ENCODE measurements around the gene SPNS3. TPM values are rescaled to one million over a fixed set of nuclear protein-coding genes. Genes with fewer than 3 reads are reported as not detected.
A peak's percentile ranks its signal among the peaks of the same experiment; 100 is the strongest.

SPNS3 gene
- total RNA-seq, 2 experiments from 2014 or later, result 11.7 to 14.3 TPM

GRCh38 chr17:4475001-4475400, 41.3 kb downstream of the SPNS3 start:
- Mint-ChIP-seq H3K9me3 (no peaks in the 10 kb centered on the region), H3K4me1 (peaks cover 4% of the 10 kb centered on the region), H3K27ac (no peak overlapping the region), H3K27me3 (no peaks in the 10 kb centered on the region), H3K4me3 (no peak overlapping the region), H3K36me3 (no peaks in the 10 kb centered on the region)
- no peak for DNase-seq

- no peak overlapping the region for H3K4me3 Mint-ChIP-seq
- no peaks in the 10 kb centered on the region for H3K36me3 Mint-ChIP-seq
- no peaks in the 10 kb centered on the region for H3K27me3 Mint-ChIP-seq
- DNase-seq, result no peak
- no peaks in the 10 kb centered on the region for H3K9me3 Mint-ChIP-seq
- H3K27ac Mint-ChIP-seq, result no peak overlapping the region
- H3K4me1 Mint-ChIP-seq, result peaks cover 4% of the 10 kb centered on the region
These were observed 41.7 kb downstream of the SPNS3 start for GRCh38 chr17:4475463-4475862.

DNA sequence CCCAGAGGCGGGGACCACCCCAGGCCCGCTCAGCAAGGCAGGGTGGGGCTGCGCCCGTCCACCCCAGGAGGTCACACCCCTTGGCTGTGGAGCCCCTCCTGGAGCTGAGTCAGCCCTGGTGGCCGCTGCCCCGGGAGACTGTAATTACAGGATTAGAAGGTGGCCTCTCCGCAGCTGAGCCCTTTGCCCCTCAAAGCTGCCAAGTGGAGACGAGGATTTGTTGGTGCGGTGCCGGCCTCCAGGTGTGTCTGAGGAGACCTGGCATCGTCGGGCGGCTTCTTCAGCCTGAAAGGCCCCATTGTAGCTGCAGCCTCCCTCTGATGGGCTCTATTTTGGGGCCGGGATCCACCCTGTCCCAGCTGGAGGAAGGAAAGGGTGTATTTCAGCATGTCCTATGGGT, 42.3 kb downstream of the SPNS3 start:
- DNase-seq, result no peak
- Mint-ChIP-seq H3K9me3 (no peaks in the 10 kb centered on the region), H3K4me3 (no peak overlapping the region), H3K27ac (no peak overlapping the region), H3K27me3 (no peaks in the 10 kb centered on the region), H3K4me1 (peaks cover 8% of the 10 kb centered on the region), H3K36me3 (no peaks in the 10 kb centered on the region)

GRCh38 chr17:4476511-4477070, 42.9 kb downstream of the SPNS3 start:
- no peak overlapping the region for H3K4me3 Mint-ChIP-seq

DNA sequence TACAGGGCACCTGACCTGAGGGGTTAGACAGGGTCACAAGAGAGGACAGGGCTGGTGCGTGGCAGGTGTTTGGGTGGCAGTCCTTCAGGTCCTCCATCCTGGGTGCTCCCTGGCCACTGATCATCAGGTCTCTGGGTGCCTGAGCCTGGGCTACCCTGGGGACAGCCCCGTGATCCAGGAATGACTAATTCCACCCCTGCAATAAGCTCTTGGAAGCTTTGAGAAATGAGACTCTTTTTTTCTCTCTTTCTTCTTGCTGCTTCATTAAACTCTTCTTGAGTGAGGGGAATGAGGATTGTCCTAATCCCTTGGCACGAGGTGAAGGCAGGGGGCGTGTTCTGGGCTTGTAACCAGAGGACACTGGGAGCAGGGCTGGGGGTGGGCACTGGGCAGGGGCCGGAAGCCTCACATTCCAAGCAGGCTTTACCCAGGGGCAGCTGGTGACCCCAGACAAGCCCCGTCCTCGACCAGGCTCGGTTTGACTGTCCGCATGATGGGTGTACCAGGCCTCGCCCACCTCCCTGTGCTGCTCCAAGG, 43.6 kb downstream of the SPNS3 start:
- DNase-seq, result no peak
- Mint-ChIP-seq H3K4me1 (peaks cover 16% of the 10 kb centered on the region), H3K9me3 (no peaks in the 10 kb centered on the region), H3K4me3 (no peak overlapping the region), H3K36me3 (peaks cover 4% of the 10 kb centered on the region), H3K27me3 (no peaks in the 10 kb centered on the region), H3K27ac (no peak overlapping the region)

More at GRCh38 chr17:4476511-4477070, 42.9 kb downstream of the SPNS3 start:
- Mint-ChIP-seq H3K4me1 (peaks cover 14% of the 10 kb centered on the region), H3K27ac (no peak overlapping the region), H3K9me3 (no peaks in the 10 kb centered on the region), H3K27me3 (no peaks in the 10 kb centered on the region), H3K36me3 (peaks cover 4% of the 10 kb centered on the region)
- DNase-seq, result no peak

DNA sequence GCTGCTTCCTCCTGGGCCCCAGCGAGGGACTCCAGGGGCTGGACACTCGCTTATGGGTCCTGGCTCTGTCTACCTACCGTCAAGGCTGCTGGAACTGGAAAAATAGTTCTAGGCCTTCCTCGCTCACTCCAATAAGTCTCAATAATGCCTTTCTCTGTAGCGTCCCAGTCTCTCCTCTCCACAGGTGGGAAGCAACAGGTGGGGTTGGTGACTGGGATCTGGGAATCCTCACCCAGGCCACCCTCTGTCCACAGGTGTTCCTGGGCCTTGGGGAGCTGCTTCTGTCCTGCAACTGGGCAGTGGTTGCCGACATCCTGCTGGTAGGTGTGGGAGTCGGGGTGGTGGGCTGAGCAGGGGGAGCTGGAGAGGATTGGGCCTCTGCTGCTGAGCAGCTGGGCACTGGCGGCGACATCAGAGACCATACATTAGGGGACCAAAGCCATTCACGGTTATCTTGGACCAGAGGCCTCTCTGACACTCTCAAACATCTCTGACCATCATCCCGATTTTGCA, 44.6 kb downstream of the SPNS3 start:
- H3K4me1 Mint-ChIP-seq, result peaks cover 21% of the 10 kb centered on the region
- DNase-seq, result no peak
- H3K36me3 Mint-ChIP-seq, result peaks cover 7% of the 10 kb centered on the region
- H3K27me3 Mint-ChIP-seq, result no peaks in the 10 kb centered on the region
- H3K4me3 Mint-ChIP-seq, result no peak overlapping the region
- no peaks in the 10 kb centered on the region for H3K9me3 Mint-ChIP-seq
- no peak overlapping the region for H3K27ac Mint-ChIP-seq

DNA sequence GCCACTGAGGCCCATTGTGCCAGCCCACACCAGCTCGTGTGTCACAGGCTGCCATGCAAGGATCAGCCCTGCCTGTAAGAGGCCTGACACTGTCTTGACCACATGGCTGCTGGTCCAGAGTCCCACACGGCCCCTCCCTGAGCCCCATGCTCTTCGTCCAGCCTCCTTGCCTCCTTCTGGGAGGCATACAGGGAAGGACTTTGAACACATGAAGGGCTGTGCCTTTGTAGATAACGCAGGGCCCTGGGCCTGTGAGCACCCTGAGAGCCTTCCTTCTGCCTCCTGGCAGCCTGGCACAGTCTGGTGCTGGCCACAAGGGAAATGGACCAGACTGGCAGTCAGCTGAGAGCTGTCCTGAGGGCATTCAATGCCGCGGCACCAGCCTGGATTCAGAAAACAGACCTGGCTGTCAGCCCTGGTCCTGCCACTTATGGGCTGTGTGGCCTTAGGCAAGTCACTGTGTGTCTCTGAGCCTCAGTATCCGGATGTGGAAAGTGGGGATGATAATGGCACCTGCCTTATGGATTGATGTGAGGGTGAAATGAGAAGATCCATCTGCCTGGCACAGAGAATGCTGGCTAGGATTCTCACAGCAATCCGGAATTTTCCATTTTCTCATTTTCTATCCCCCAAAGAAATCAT, 45.7 kb downstream of the SPNS3 start:
- Mint-ChIP-seq H3K36me3 (peaks cover 7% of the 10 kb centered on the region), H3K27ac (no peak overlapping the region), H3K4me3 (no peak overlapping the region), H3K27me3 (no peaks in the 10 kb centered on the region), H3K4me1 (peaks cover 24% of the 10 kb centered on the region), H3K9me3 (no peaks in the 10 kb centered on the region)
- DNase-seq, result no peak

GRCh38 chr17:4479982-4480751, 46.4 kb downstream of the SPNS3 start:
- Mint-ChIP-seq H3K9me3 (no peaks in the 10 kb centered on the region), H3K27me3 (no peaks in the 10 kb centered on the region), H3K4me1 (peaks cover 29% of the 10 kb centered on the region), H3K4me3 (no peak overlapping the region), H3K27ac (peak overlapping the region; percentile 95), H3K36me3 (peaks cover 9% of the 10 kb centered on the region)
- DNase-seq, result no peak

- no peaks in the 10 kb centered on the region for H3K9me3 Mint-ChIP-seq
- peak overlapping the region; percentile 79 for H3K4me3 Mint-ChIP-seq
- H3K27me3 Mint-ChIP-seq, result no peaks in the 10 kb centered on the region
- H3K36me3 Mint-ChIP-seq, result peaks cover 9% of the 10 kb centered on the region
- peaks cover 34% of the 10 kb centered on the region for H3K4me1 Mint-ChIP-seq
- DNase-seq, result peak; percentile 63
- peak overlapping the region; percentile 95 for H3K27ac Mint-ChIP-seq
These were observed 47.5 kb downstream of the SPNS3 start for GRCh38 chr17:4480929-4481898.

GRCh38 chr17:4482338-4483011, 48.7 kb downstream of the SPNS3 start:
- no peak overlapping the region for H3K4me3 Mint-ChIP-seq
- H3K9me3 Mint-ChIP-seq, result no peaks in the 10 kb centered on the region
- DNase-seq, result no peak
- peak overlapping the region; percentile 95 for H3K27ac Mint-ChIP-seq
- peaks cover 42% of the 10 kb centered on the region for H3K4me1 Mint-ChIP-seq
- no peaks in the 10 kb centered on the region for H3K27me3 Mint-ChIP-seq
- peaks cover 9% of the 10 kb centered on the region for H3K36me3 Mint-ChIP-seq

GRCh38 chr17:4483012-4483840, 49.5 kb downstream of the SPNS3 start:
- DNase-seq, result no peak
- H3K27ac Mint-ChIP-seq, result no peak overlapping the region
- H3K4me3 Mint-ChIP-seq, result no peak overlapping the region
- H3K27me3 Mint-ChIP-seq, result no peaks in the 10 kb centered on the region
- peaks cover 9% of the 10 kb centered on the region for H3K36me3 Mint-ChIP-seq
- H3K9me3 Mint-ChIP-seq, result no peaks in the 10 kb centered on the region
- H3K4me1 Mint-ChIP-seq, result peaks cover 42% of the 10 kb centered on the region

GRCh38 chr17:4485676-4486646, 52.2 kb downstream of the SPNS3 start:
- H3K36me3 Mint-ChIP-seq, result peaks cover 9% of the 10 kb centered on the region
- peak overlapping the region; percentile 89 for H3K4me3 Mint-ChIP-seq
- peak overlapping the region; percentile 79 for H3K27ac Mint-ChIP-seq
- peak; percentile 63 for DNase-seq
- H3K9me3 Mint-ChIP-seq, result no peaks in the 10 kb centered on the region
- H3K27me3 Mint-ChIP-seq, result no peaks in the 10 kb centered on the region
- peaks cover 36% of the 10 kb centered on the region for H3K4me1 Mint-ChIP-seq
